Cerebellar cortex (tissue), 1 donor: ENCODE results near the gene SIRT6.
"Not testable (repeated sequence)": the region's sequence is repeated elsewhere in the genome, so short reads cannot be mapped to it uniquely, and the experiment has no call there.

Experiments
- DNase-seq: peaks from one replicate; pipeline ENCODE4 v3.0.0-alpha.2; 2015; ENCODE audit warnings: low spot score

The SIRT6 gene

DNA sequence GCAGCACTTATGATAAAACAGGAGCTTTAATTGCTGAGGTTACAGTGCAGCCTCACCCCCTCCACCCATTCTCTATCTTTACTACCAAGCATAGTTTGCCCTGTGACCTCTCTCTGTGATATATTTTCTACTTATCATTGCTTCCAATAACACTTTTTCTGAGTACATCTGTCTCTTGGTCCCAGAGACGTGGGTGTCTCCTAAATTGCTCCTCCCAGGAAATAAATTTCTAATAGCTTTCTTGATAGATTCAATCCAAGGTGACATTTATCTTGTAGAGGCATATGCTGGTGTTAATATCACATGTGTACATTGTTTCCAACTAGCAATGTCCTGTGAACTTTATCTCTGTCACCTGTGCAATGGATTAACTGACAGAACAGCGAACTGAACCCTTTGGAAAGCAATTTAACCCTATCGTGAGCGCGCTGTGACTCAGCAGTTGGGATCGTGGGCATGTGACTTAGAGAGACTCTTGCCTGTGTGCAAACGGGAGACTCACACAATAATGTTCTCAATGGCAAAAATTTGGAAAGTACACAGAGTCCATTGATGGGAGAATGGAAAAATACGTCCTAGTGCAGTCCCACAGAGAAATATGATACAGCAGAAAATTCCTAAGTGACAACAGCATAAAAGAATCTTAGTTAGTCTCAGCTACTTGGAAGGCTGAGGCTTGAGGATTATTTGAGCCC, 51.5 kb downstream of the SIRT6 start:
- DNase-seq, result no peak

DNA sequence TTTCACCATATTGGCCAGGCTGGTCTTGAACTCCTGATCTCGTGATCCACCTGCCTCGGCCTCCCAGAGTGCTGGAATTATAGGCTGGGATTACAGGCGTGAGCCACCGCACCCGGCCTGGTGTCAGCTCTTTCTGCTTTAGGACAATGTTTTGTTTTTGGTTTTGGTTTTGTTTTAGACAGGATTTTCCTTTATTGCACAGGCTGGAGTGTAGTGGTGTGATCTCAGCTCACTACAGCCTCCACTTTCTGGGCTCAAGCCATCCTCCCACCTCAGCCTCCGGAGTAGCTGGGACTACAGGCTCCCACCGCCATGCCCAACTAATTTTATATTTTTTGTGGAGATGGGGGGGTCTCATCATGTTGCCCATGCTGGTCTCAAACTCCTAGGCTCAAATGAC, 53.3 kb downstream of the SIRT6 start:
- DNase-seq, result not testable (repeated sequence)

- not testable (repeated sequence) for DNase-seq
These were observed 55.0 kb downstream of the SIRT6 start for GRCh38 chr19:4127322-4127721.

DNA sequence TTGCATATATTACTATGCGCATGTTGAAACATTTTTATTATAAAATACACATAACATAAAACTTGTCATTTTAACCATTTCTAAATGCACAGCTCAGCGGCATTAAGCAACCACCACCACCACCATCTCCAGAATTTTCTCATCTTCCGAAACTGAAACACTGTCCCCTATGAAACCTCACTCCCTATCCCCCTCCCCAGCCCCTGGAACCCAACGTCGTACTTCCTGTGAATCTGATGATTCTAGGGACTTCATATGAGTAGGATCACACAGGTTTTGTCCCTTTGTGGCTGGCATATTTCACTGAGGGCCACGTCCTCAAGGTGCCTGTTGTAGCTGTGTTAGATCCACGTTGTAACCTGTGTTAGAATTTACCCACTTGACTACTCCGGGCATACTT, 57.7 kb downstream of the SIRT6 start:
- peak; percentile 23 for DNase-seq
